Progenitor cell of endocrine pancreas (in vitro differentiated cells): Measurements from ENCODE around the gene SRF. TPM values are rescaled to one million over a fixed set of nuclear protein-coding genes. Genes with fewer than 3 reads are reported as not detected.
A peak's percentile ranks its signal among the peaks of the same experiment; 100 is the strongest.

Experiments
- DNase-seq: peaks from one replicate; pipeline ENCODE4 v3.0.0; 2021; ENCODE audit warnings: low spot score; ENCODE audit not compliant: unreplicated experiment
- H3K27ac Mint-ChIP-seq: 2 replicates; pipeline ENCODE4 v1.8.0; 2021; ENCODE audit warnings: mild to moderate bottlenecking, moderate library complexity, mixed read lengths
- H3K27me3 Mint-ChIP-seq: 2 replicates; pipeline ENCODE4 v1.8.0; 2021; ENCODE audit warnings: mixed read lengths
- H3K36me3 Mint-ChIP-seq: 2 replicates; pipeline ENCODE4 v1.8.0; 2022; ENCODE audit warnings: mixed read lengths; ENCODE audit not compliant: insufficient read depth
- H3K4me1 Mint-ChIP-seq: 2 replicates; pipeline ENCODE4 v1.8.0; 2021; ENCODE audit warnings: low read depth, mixed read lengths
- H3K4me3 Mint-ChIP-seq: 2 replicates; pipeline ENCODE4 v1.8.0; 2021; ENCODE audit warnings: low read depth, mild to moderate bottlenecking, moderate library complexity, mixed read lengths
- H3K9me3 Mint-ChIP-seq: 2 replicates; pipeline ENCODE4 v1.8.0; 2021; ENCODE audit warnings: low read depth, mixed read lengths
- total RNA-seq: library from RNA; stranded (reverse); gene quantifications from 2 replicates; pipeline ENCODE4 v1.2.1, GENCODE V29; 2021
- TF ChIP-seq, protein P1 (sequence below): fragments of 200-600 bp; sonication (generic); IDR thresholded peaks from one replicate; pipeline ENCODE4 v1.5.0; 2021; ENCODE audit warnings: antibody characterized with exemption, mild to moderate bottlenecking; ENCODE audit not compliant: unreplicated experiment

SRF gene
- total RNA-seq, 1 donor from 2014 or later: 30.3 TPM

DNA sequence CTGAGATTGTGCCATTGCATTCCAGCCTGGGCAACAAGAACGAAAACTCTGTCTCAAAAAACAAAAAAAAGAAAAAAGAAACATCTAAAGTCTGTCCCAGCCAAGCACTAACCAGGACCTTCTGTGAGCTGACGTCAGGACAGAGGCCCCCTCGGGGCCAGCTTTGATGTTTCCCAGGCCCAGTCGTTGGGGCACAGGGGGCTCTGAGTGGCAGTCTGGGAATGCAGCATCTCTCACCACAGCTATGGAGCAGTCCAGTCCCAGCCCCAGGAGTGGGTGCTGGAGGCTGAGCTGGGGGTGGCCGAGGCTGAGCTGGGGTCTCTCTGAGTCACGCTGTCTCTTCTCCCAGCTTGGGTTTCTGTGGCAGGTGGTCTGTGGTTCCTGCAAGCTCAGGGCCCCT lies 46.0 kb upstream of the SRF start:
- TF ChIP-seq, protein P1, sequence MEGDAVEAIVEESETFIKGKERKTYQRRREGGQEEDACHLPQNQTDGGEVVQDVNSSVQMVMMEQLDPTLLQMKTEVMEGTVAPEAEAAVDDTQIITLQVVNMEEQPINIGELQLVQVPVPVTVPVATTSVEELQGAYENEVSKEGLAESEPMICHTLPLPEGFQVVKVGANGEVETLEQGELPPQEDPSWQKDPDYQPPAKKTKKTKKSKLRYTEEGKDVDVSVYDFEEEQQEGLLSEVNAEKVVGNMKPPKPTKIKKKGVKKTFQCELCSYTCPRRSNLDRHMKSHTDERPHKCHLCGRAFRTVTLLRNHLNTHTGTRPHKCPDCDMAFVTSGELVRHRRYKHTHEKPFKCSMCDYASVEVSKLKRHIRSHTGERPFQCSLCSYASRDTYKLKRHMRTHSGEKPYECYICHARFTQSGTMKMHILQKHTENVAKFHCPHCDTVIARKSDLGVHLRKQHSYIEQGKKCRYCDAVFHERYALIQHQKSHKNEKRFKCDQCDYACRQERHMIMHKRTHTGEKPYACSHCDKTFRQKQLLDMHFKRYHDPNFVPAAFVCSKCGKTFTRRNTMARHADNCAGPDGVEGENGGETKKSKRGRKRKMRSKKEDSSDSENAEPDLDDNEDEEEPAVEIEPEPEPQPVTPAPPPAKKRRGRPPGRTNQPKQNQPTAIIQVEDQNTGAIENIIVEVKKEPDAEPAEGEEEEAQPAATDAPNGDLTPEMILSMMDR: no peak
- no peaks in the 10 kb centered on the region for H3K36me3 Mint-ChIP-seq
- H3K4me3 Mint-ChIP-seq: no peak overlapping the region
- no peaks in the 10 kb centered on the region for H3K27me3 Mint-ChIP-seq
- H3K4me1 Mint-ChIP-seq: peaks cover 3% of the 10 kb centered on the region
- DNase-seq: no peak
- H3K9me3 Mint-ChIP-seq: no peaks in the 10 kb centered on the region
- H3K27ac Mint-ChIP-seq: no peak overlapping the region

GRCh38 chr6:43125555-43125954 lies 45.5 kb upstream of the SRF start:
- Mint-ChIP-seq H3K27me3 (no peaks in the 10 kb centered on the region), H3K4me3 (no peak overlapping the region), H3K36me3 (no peaks in the 10 kb centered on the region), H3K27ac (no peak overlapping the region), H3K9me3 (no peaks in the 10 kb centered on the region), H3K4me1 (peaks cover 3% of the 10 kb centered on the region)
- TF ChIP-seq, protein P1: no peak
- no peak for DNase-seq

GRCh38 chr6:43127180-43127579 lies 43.9 kb upstream of the SRF start:
- Mint-ChIP-seq H3K4me3 (no peak overlapping the region), H3K9me3 (no peaks in the 10 kb centered on the region), H3K4me1 (peaks cover 3% of the 10 kb centered on the region), H3K27ac (peak overlapping the region; percentile 1), H3K27me3 (no peaks in the 10 kb centered on the region), H3K36me3 (no peaks in the 10 kb centered on the region)
- no peak for DNase-seq
- TF ChIP-seq, protein P1: no peak

DNA sequence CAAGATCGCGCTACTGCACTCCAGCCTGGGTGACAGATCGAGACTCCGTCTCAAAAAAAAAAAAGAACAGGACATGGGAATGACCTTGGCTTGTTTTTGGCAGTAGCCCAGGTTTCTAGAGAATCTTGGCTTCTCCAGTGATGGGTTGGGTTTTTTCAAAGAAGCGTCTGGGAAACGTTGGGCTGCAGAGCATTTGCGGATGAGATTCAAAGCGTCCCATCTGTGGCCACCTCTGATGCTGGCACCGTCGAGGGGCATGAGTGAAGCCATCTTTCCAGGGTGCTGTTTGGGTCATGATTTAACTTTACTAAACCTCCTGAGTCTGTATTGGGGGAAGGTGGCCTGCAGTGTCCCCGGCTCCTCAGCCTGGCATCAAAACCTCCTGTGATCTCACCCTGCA lies 43.2 kb upstream of the SRF start:
- no peak overlapping the region for H3K4me3 Mint-ChIP-seq
- TF ChIP-seq, protein P1: no peak
- peak overlapping the region; percentile 56 for H3K27ac Mint-ChIP-seq
- no peaks in the 10 kb centered on the region for H3K9me3 Mint-ChIP-seq
- H3K4me1 Mint-ChIP-seq: peaks cover 3% of the 10 kb centered on the region
- no peaks in the 10 kb centered on the region for H3K36me3 Mint-ChIP-seq
- H3K27me3 Mint-ChIP-seq: no peaks in the 10 kb centered on the region
- no peak for DNase-seq

- Mint-ChIP-seq H3K9me3 (no peaks in the 10 kb centered on the region), H3K27me3 (no peaks in the 10 kb centered on the region), H3K4me3 (no peak overlapping the region), H3K4me1 (no peaks in the 10 kb centered on the region), H3K27ac (no peak overlapping the region), H3K36me3 (peaks cover 1% of the 10 kb centered on the region)
- TF ChIP-seq, protein P1: no peak
- DNase-seq: no peak
Measured at GRCh38 chr6:43128926-43129325, 42.1 kb upstream of the SRF start.
